Stimulated activated CD8-positive, alpha-beta memory T cell treated with anti-CD3 and anti-CD28 coated beads, Interleukin-2, amount 100 ng/mL, for 48 hours (primary cell): ENCODE data around the gene AGRP.

Source experiments
- DNase-seq, 2 donors: peaks; one replicate each; pipeline ENCODE4 v3.0.0-alpha.2; 2020; ENCODE audit warnings: low read depth in 2 of 2

The AGRP gene

GRCh38 chr16:67445913-67446907 lies 37.1 kb downstream of the AGRP start:
- no peak for DNase-seq

GRCh38 chr16:67445441-67445912 lies 37.9 kb downstream of the AGRP start:
- DNase-seq, result no peak

- no peak for DNase-seq
Measured at GRCh38 chr16:67445126-67445426, 38.3 kb downstream of the AGRP start.

- DNase-seq, result no peak
Measured at GRCh38 chr16:67444259-67445125, 38.9 kb downstream of the AGRP start.

- no peak for DNase-seq
Measured at GRCh38 chr16:67443265-67443664, 40.1 kb downstream of the AGRP start.

- DNase-seq, result no peak
Measured at GRCh38 chr16:67442581-67443255, 40.6 kb downstream of the AGRP start.

GRCh38 chr16:67441907-67442306 lies 41.4 kb downstream of the AGRP start:
- DNase-seq, result no peak

- DNase-seq, result no peak
Measured at GRCh38 chr16:67441271-67441753, 42.0 kb downstream of the AGRP start.

GRCh38 chr16:67438824-67439393 lies 44.4 kb downstream of the AGRP start:
- no peak for DNase-seq

- DNase-seq, result no peak
Measured at GRCh38 chr16:67438098-67438791, 45.1 kb downstream of the AGRP start.

GRCh38 chr16:67437513-67437912 lies 45.8 kb downstream of the AGRP start:
- DNase-seq, result no peak

GRCh38 chr16:67436640-67437193 lies 46.6 kb downstream of the AGRP start:
- no peak for DNase-seq

- no peak for DNase-seq
Measured at GRCh38 chr16:67435758-67436164, 47.6 kb downstream of the AGRP start.

- DNase-seq, result no peak
Measured at GRCh38 chr16:67433131-67433719, 50.1 kb downstream of the AGRP start.
